Upper lobe of left lung (tissue), 4 donors: ENCODE results near the gene PRR7.

ENCODE experiments used
- EP300 ChIP-seq, 4 donors: sonication (generic); formaldehyde crosslinking; IDR thresholded peaks; one replicate each; pipeline ENCODE4 v1.5.1; 2017; ENCODE audit warnings: antibody characterized with exemption in 4 of 4, control low read depth in 2 of 4
- TF ChIP-seq, protein P1 (sequence below), 6 experiments: fragments of 450-650 bp in 4 of 6; fragments of 200-600 bp in 2 of 6; sonication (generic) in 2 of 6; IDR thresholded peaks; one replicate each; pipeline ENCODE4 v1.5.1; 2016 to 2019; ENCODE audit warnings: antibody characterized with exemption in 6 of 6

DNA sequence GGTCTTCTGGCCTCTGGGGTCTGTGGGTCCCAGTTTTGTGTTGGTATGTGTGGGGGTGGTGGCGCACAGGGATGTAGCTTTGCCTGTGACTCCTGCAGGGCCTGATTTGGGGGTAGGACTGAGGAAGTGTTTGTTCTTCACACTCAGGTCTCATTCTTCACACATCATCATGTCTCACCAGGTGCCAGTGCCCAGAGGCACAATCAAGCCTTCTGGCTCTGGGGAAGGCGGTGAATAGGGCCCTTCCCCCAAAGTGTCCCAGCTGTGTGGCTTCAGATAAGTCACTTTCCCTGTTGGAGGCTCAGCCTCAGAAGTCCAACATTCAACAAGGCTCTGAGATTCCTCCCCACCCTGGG lies 21.7 kb downstream of the PRR7 start:
- TF ChIP-seq, protein P1, sequence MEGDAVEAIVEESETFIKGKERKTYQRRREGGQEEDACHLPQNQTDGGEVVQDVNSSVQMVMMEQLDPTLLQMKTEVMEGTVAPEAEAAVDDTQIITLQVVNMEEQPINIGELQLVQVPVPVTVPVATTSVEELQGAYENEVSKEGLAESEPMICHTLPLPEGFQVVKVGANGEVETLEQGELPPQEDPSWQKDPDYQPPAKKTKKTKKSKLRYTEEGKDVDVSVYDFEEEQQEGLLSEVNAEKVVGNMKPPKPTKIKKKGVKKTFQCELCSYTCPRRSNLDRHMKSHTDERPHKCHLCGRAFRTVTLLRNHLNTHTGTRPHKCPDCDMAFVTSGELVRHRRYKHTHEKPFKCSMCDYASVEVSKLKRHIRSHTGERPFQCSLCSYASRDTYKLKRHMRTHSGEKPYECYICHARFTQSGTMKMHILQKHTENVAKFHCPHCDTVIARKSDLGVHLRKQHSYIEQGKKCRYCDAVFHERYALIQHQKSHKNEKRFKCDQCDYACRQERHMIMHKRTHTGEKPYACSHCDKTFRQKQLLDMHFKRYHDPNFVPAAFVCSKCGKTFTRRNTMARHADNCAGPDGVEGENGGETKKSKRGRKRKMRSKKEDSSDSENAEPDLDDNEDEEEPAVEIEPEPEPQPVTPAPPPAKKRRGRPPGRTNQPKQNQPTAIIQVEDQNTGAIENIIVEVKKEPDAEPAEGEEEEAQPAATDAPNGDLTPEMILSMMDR (IDR thresholded peaks at IDR 0.05), result no peak
- no peak for TF ChIP-seq EP300 (IDR thresholded peaks at IDR 0.05)
